Measurements from ENCODE around the gene DNTT.
"Not testable (repeated sequence)": the region's sequence is repeated elsewhere in the genome, so short reads cannot be mapped to it uniquely, and the experiment has no call there.

Gene DNTT

GRCh38 chr10:96308854-96309253 lies 4.6 kb downstream of the DNTT start:
- not testable (repeated sequence) for DNase-seq (ENCODE audit: low read depth in 2 of 2, low spot score in 1 of 2)

GRCh38 chr10:96309628-96310320 lies 5.5 kb downstream of the DNTT start:
- DNase-seq (ENCODE audit: low read depth in 2 of 2, low spot score in 1 of 2), result no peak

DNA sequence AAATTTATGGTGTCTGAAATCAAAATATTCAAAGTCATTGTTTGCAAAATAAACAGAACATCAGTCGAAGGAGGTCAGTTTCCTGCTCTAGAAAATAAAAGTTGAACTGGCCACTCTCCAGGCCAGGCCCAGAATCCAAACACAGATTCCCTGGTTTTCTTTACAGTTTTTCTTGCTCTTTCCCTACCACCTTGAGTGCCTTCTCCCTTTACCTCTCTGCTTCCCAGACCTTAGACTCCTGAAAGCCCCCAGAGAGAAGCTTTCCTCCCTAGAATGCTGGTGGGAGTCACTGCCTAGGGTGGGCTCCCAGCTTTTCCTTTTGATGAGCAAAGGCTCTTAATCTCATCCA lies 6.1 kb downstream of the DNTT start:
- DNase-seq (ENCODE audit: low read depth in 2 of 2, low spot score in 1 of 2), result no peak

GRCh38 chr10:96311180-96311715 lies 7.0 kb downstream of the DNTT start:
- no peak for DNase-seq (ENCODE audit: low read depth in 2 of 2, low spot score in 1 of 2)

GRCh38 chr10:96313344-96313743 lies 9.1 kb downstream of the DNTT start:
- DNase-seq (ENCODE audit: low read depth in 2 of 2, low spot score in 1 of 2), result no peak

DNA sequence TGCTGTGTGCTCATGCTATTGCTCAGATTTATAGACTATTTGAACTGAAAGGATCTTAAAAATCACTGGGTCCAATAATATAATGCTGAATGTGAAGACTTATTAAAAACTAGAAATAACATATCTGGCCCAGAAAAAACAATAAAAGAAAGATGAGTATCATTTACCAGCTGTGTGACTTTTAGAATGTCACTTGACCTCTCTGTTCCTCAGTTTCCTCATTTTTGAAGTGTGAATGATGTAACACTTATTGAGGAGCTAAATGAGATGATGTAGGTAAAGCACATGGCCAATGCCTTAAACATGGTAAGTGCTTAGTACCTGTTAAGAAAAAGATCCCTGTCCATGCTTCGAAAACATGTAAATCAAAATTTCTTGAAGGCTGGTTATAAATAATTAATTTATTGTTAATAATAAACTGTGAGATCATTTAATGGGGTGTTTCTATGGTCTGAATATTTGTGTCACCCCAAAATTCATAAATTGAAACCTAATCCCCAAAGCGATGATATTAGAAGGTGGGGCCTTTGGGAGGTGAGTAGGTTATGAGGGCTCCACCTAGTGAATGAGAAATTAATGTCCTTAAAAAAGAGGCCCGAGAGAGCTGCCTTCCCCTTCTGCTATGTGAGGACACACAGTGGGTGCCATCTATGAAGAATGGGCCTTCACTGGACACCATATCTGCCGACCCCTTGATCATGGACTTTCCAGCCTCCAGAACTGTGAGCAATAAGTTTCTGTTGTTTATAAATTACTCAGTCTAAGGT lies 13.0 kb downstream of the DNTT start:
- no peak for DNase-seq (ENCODE audit: low read depth in 2 of 2, low spot score in 1 of 2)

- DNase-seq (ENCODE audit: low read depth in 2 of 2, low spot score in 1 of 2), result no peak
These were observed 15.7 kb downstream of the DNTT start for GRCh38 chr10:96319754-96320474.

DNA sequence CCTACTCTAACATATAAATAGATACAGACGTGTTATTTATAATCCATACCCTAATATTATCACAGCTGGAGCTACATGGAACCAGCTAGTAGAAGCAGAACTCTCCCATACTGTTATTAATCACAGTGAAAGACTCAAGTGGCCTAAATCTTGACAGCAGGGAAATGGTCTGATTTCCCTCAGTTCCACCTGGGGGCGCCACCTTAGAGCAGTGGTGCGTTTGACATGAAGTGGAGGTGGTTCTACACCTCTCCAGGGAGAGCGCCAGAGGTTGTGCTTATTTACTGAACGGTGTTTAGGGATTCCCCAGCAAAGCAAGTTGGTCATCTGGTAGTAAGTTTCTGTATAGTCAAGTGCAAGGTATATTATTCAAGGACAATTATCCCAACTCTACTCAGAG lies 17.6 kb downstream of the DNTT start:
- no peak for DNase-seq (ENCODE audit: low read depth in 2 of 2, low spot score in 1 of 2)

DNA sequence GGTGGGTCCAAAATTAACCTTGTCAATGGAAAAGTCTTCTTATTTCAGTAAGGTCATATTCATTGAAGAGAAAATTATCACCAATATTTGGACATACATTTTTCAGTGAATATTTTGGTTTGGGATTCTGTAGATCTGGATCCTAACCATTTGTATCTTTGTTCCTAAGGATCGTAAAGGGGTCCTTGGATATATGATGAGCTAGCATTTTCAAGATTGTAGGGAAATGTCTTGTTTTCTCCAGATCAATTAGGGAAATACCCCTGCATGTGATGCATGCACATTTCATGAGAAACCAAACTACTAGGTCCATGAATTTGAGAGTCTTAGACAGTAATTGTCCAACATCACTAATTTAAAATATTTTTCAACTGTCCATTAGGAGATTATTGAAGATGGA lies 18.0 kb downstream of the DNTT start:
- no peak for DNase-seq (ENCODE audit: low read depth in 2 of 2, low spot score in 1 of 2)

DNA sequence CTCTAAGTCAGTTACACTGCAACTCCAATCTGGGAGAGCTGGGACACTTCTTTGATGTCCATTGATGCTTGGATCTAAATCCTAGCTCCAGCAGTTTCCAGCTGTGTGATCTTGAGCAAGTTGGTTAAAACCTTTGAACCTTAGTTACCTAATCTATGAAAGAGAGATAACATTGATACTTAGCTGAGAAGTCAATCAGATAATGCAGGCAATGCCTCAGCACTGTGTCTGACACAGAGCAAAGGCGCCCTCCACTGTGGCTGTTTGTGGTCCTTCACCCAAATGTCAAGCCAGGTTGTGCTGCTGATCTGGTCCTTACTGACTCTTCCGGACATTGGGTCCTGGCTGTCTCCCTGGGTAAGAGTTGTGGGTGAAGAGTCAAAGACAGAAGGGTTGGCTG lies 20.2 kb downstream of the DNTT start:
- no peak for DNase-seq (ENCODE audit: low read depth in 2 of 2, low spot score in 1 of 2)

- DNase-seq (ENCODE audit: low read depth in 2 of 2, low spot score in 1 of 2), result no peak
These were observed 21.6 kb downstream of the DNTT start for GRCh38 chr10:96325719-96326373.

- DNase-seq (ENCODE audit: low read depth in 2 of 2, low spot score in 1 of 2), result no peak
These were observed 23.2 kb downstream of the DNTT start for GRCh38 chr10:96327462-96327861.

DNA sequence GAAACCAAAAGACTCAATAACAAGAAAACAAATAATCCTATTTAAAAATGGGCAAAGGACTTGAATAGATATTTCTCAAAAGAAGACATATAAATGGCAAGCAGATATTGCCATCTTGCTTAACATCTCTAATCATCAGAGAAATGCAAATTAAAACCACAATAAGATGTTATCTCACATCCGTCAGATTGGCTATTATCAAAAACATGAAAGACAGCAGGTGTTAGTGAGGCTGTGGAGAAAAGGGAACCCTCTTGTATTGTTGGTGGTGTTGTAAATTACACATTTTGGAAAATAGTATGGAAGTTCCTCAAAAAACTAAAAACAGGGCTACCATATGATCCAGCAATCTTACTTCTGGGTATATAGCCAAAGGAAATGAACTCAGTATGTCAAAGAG lies 28.9 kb downstream of the DNTT start:
- no peak for DNase-seq (ENCODE audit: low read depth in 2 of 2, low spot score in 1 of 2)

- DNase-seq (ENCODE audit: low read depth in 2 of 2, low spot score in 1 of 2), result no peak
These were observed 30.6 kb downstream of the DNTT start for GRCh38 chr10:96334616-96335526.

- no peak for DNase-seq (ENCODE audit: low read depth in 2 of 2, low spot score in 1 of 2)
These were observed 32.9 kb downstream of the DNTT start for GRCh38 chr10:96337106-96337505.

GRCh38 chr10:96338279-96338925 lies 34.2 kb downstream of the DNTT start:
- no peak for DNase-seq (ENCODE audit: low read depth in 2 of 2, low spot score in 1 of 2)

GRCh38 chr10:96339383-96339782 lies 35.1 kb downstream of the DNTT start:
- no peak for DNase-seq (ENCODE audit: low read depth in 2 of 2, low spot score in 1 of 2)

DNA sequence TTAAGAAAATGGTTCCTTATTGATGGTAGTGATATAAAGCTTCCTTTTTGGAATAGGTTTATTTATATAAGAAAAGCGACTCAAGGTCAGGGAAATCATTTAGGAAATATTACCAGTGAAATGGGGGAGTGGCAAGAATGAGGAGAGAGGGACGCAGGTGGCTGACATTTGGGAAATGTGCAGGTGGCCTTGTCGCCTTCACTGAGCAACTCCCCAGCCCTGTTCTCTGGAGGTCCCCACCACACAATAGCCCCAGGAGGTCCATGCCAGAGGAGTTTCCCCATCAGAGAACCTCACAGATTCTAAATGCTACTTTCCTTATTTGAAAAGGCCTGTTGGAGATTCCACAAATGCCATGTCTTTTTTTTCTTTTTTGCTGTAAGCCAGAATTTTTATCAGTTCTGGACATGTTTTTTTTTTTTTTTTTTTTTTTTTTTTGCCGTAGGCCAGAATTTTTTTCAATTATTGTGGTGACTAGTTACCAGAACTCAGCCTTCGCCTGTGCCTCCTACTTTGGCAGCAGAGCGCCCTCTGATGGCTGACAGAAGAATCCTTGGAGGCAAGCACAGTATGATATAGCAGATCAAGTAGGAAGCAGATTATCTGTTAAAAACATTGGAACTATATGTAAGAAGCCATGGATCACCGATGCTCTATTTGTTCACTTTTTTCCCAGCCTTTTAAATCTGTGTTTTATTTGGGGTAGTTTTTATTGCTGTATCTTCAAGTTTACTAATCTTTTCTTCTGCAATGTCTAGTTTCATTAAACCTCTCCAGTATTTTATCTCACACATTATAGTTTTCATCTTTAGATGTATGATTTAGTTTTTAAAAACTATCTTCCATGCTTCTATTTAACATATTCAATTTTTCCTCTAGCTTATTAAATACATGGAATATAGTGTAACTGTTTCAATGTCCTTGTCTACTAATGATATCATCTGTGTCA lies 36.0 kb downstream of the DNTT start:
- peak in 1 of 2 donors; percentile 27 for DNase-seq (ENCODE audit: low read depth in 2 of 2, low spot score in 1 of 2)

Measured in stimulated activated CD8-positive, alpha-beta memory T cell treated with anti-CD3 and anti-CD28 coated beads, Interleukin-4, amount 100 ng/mL, for 1 hour (primary cell).